Heart left ventricle (tissue), 16 donors: ENCODE measurements around the gene GPR32. TPM values are rescaled to one million over a fixed set of nuclear protein-coding genes. Genes with fewer than 3 reads are reported as not detected.
A peak's percentile ranks its signal among the peaks of the same experiment; 100 is the strongest.
"Not testable (repeated sequence)": the region's sequence is repeated elsewhere in the genome, so short reads cannot be mapped to it uniquely, and the experiment has no call there.

Experiments used
- ATAC-seq, 4 donors: fragments of 200-7000 bp; cut with Tn5 transposase; one replicate each; pipeline ENCODE4 v1.9.1; 2020 to 2022; ENCODE audit warnings: moderate library complexity in 4 of 4, mild to moderate bottlenecking in 3 of 4, moderate number of reproducible peaks in 1 of 4
- DNase-seq, 5 donors: peaks; one replicate each; pipeline ENCODE4 v3.0.0-alpha.2; 2020
- H3K27ac ChIP-seq, 12 donors: fragments of 200-600 bp; sonication (generic) in 4 of 12; one replicate each; pipeline versions ENCODE4 v1.5.0 to v1.8.0; 2016 to 2022; ENCODE audit warnings: mild to moderate bottlenecking in 2 of 12
- H3K27me3 ChIP-seq, 9 donors: fragments of 200-600 bp; sonication (generic) in 2 of 9; one replicate each; pipeline versions ENCODE4 v1.5.1 to v1.8.0; 2016 to 2022; ENCODE audit warnings: mild to moderate bottlenecking in 3 of 9
- H3K36me3 ChIP-seq, 9 donors: fragments of 200-600 bp; sonication (generic) in 2 of 9; one replicate each; pipeline versions ENCODE4 v1.5.0 to v1.8.0; 2018 to 2022; ENCODE audit warnings: mild to moderate bottlenecking in 2 of 9
- H3K4me1 ChIP-seq, 12 donors: fragments of 200-600 bp; sonication (generic) in 4 of 12; one replicate each; pipeline versions ENCODE4 v1.5.0 to v1.8.0; 2016 to 2022; ENCODE audit warnings: mild to moderate bottlenecking in 3 of 12
- H3K4me3 ChIP-seq, 12 donors: fragments of 200-600 bp; sonication (generic) in 4 of 12; one replicate each; pipeline versions ENCODE4 v1.5.0 to v1.8.0; 2017 to 2022; ENCODE audit warnings: mild to moderate bottlenecking in 9 of 12, moderate library complexity in 4 of 12
- H3K9me3 ChIP-seq, 12 donors: fragments of 200-600 bp; sonication (generic) in 4 of 12; one replicate each; pipeline versions ENCODE4 v1.5.0 to v1.8.0; 2016 to 2022; ENCODE audit warnings: mild to moderate bottlenecking in 1 of 12
- CTCF ChIP-seq, 12 donors: fragments of 200-600 bp; sonication (generic) in 4 of 12; IDR thresholded peaks; one replicate each; pipeline versions ENCODE4 v1.5.0 to v1.8.0; 2018 to 2022; ENCODE audit warnings: antibody characterized with exemption in 12 of 12, mild to moderate bottlenecking in 5 of 12
- POLR2A ChIP-seq, 2 donors: fragments of 450-650 bp; IDR thresholded peaks; one replicate each; pipeline ENCODE4 v1.6.1; 2017; ENCODE audit warnings: antibody characterized with exemption in 2 of 2, mild to moderate bottlenecking in 2 of 2, moderate library complexity in 2 of 2
- WGBS, 4 donors: extraction: QIAGEN DNeasy Blood & Tissue Kit in 2 of 4; methylation state at CpG; one replicate each; pipeline versions ENCODE4 v1.1.5 to v1.1.7; 2013 to 2018; 5-methylcytosine and 5-hydroxymethylcytosine counted together
- intact Hi-C, 10 donors: fragments of 100-400 bp; cut with DNase I; formaldehyde crosslinking; loops; one replicate each; pipeline versions ENCODE4 v1.11.1 to v1.14.2; 2022
- polyA plus RNA-seq, 2 donors: library from polyadenylated mRNA; stranded (reverse); fragments of 200-250 nt; gene quantifications; one replicate each; pipeline ENCODE4 v1.2.3, GENCODE V29; 2013
- total RNA-seq, 9 donors: library from RNA; depleted of rRNA in 2 of 9; stranded (reverse); fragments of >200 nt in 2 of 9; fragmentation: NEBNext Ultra II Directional in 3 of 9; extraction: Animal tissue kit (Norgen Biotek cat#: 25700) in 3 of 9; gene quantifications; one replicate each; pipeline versions ENCODE4 v1.1.0 to v1.2.4, GENCODE V29; 2016 to 2023
- donor health status: ischemic (EF 13 %, LVEDD 7.1; RV severe dilation, severe dysfunction).
- donor health status: healthy with polysubstance abuse.
- donor health status: DM: no; HTN: yes; CAD: no.
- donor health status: DM: no; HTN: no; CAD: no.
- donor health status: ischemic (EF 25% LVEDD 6.9; RV normal size, moderate dysfunction).
- donor health status: ischemic (EF 25% LVEDD 5.7; RV mildly dilated, moderate dysfunction).
- donor health status: healthy.
- donor health status: DM: yes; HTN: yes; CAD: no.
- donor health status: ischemic (EF 35%, LVEDD 5.7; RV mildly dilated, moderate dysfunction).
- donor health status: nonischemic (EF 11% LVEDD 7.7; RV severe dilation, severe dysfunction).
- donor health status: DM: yes; HTN: yes; CAD: no.
- donor health status: PGD.
- donor health status: ischemic (EF 29% LVEDD 5.4; RV normal size, mild dysfunction).
- donor health status: nonischemic (EF 23%, LVEDD 6.1; RV moderate dilation, normal function).

GPR32 gene
- total and polyA plus RNA-seq, 11 donors: not detected

- no peak for TF ChIP-seq CTCF (IDR thresholded peaks at IDR 0.05)
- no peak for TF ChIP-seq POLR2A (IDR thresholded peaks at IDR 0.05)
- peaks cover 0 to 22% (median 16%) of the 10 kb centered on the region in 9 donors for H3K36me3 ChIP-seq
- H3K27ac ChIP-seq: peak overlapping the region; percentile 88 to 99 (median 97)
- peak overlapping the region; percentile 61 to 98 (median 79) for H3K4me3 ChIP-seq
- peaks cover 3 to 26% (median 16%) of the 10 kb centered on the region in 12 donors for H3K4me1 ChIP-seq
- 0 to 1% (median 0%) methylated on average over 52 to 62 of the region's 62 CpGs for WGBS, 4 donors
- intact Hi-C loops: loop anchor here in 2 of 10 donors (10.0 kb wide), 2 partner anchors 300 to 430 kb away; partner anchors contain the start of genes CTU1 (in 1 of the 2) and NR1H2 (in 1 of the 2)
- ATAC-seq (peak; percentile 99 to 100 (median 100)), DNase-seq (peak; percentile 98 to 100 (median 99))
- H3K27me3 ChIP-seq: no peaks in the 10 kb centered on the region
- H3K9me3 ChIP-seq: no peaks in the 10 kb centered on the region
These were observed 34.4 kb downstream of the GPR32 start for GRCh38 chr19:50804420-50805272.

- DNase-seq: no peak
- no peak overlapping the region for H3K4me3 ChIP-seq
- H3K36me3 ChIP-seq: no peaks in the 10 kb centered on the region
- no peaks in the 10 kb centered on the region for H3K9me3 ChIP-seq
- intact Hi-C loops: loop anchor here in 2 of 10 donors (10.0 kb wide), 2 partner anchors 296 to 434 kb away; partner anchors contain the start of genes CTU1 (in 1 of the 2) and NR1H2 (in 1 of the 2)
- no peaks in the 10 kb centered on the region for H3K27me3 ChIP-seq
- TF ChIP-seq CTCF (IDR thresholded peaks at IDR 0.05) (no peak), POLR2A (IDR thresholded peaks at IDR 0.05) (no peak)
- no peak for ATAC-seq
- WGBS, 4 donors: 57 to 69% (median 65%) methylated on average over 1 of the region's 1 CpG
- H3K27ac ChIP-seq: no peak overlapping the region
- H3K4me1 ChIP-seq: peaks cover 0 to 10% (median 4%) of the 10 kb centered on the region in 12 donors
These were observed 38.6 kb downstream of the GPR32 start for GRCh38 chr19:50808856-50809255.

DNA sequence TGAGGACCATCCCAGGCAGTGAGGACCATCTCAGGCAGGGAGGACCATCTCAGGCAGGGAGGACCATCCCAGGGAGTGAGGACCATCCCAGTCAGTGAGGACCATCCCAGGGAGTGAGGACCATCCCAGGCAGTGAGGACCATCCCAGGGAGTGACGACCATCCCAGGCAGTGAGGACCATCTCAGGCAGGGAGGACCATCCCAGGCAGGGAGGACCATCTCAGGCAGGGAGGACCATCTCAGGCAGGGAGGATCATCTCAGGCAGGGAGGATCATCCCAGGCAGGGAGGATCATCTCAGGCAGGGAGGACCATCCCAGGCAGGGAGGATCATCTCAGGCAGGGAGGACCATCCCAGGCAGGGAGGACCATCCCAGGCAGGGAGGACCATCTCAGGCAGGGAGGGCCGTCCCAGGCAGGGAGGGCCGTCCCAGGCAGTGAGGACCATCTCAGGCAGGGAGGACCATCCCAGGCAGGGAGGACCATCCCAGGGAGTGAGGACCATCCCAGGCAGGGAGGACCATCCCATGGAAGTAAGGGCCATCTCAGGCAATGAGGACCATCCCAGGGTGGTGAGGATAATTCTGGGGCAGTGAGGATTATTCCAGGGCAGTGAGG lies 41.5 kb downstream of the GPR32 start:
- H3K27ac ChIP-seq, H3K4me3 ChIP-seq, intact Hi-C loops, H3K9me3 ChIP-seq, ATAC-seq, DNase-seq, H3K4me1 ChIP-seq, H3K36me3 ChIP-seq: not testable (repeated sequence)
- WGBS, 4 donors: 69 to 100% (median 85%) methylated on average over 1 to 3 of the region's 3 CpGs
- peaks cover 0 to 14% (median 0%) of the 10 kb centered on the region in 9 donors for H3K27me3 ChIP-seq

GRCh38 chr19:50812474-50812873 lies 42.2 kb downstream of the GPR32 start:
- H3K9me3 ChIP-seq: no peaks in the 10 kb centered on the region
- ATAC-seq: no peak
- H3K27ac ChIP-seq: no peak overlapping the region
- intact Hi-C loops: no loop called here
- 50 to 67% (median 62%) methylated on average over 2 to 3 of the region's 3 CpGs for WGBS, 4 donors
- peaks cover 0 to 18% (median 5%) of the 10 kb centered on the region in 9 donors for H3K27me3 ChIP-seq
- no peak for TF ChIP-seq POLR2A (IDR thresholded peaks at IDR 0.05)
- no peak for TF ChIP-seq CTCF (IDR thresholded peaks at IDR 0.05)
- no peaks in the 10 kb centered on the region for H3K36me3 ChIP-seq
- no peaks in the 10 kb centered on the region for H3K4me1 ChIP-seq
- DNase-seq: no peak
- no peak overlapping the region for H3K4me3 ChIP-seq
